Ovary (tissue), 3 donors: ENCODE results near the gene SOCS6.

Source experiments
- EP300 ChIP-seq: sonication (generic); formaldehyde crosslinking; IDR thresholded peaks from one replicate; pipeline ENCODE4 v1.6.1; 2017; ENCODE audit warnings: antibody characterized with exemption
- POLR2A ChIP-seq: fragments of 450-650 bp; IDR thresholded peaks from one replicate; pipeline ENCODE4 v1.6.1; 2017; ENCODE audit warnings: antibody characterized with exemption, mild to moderate bottlenecking, moderate library complexity
- TF ChIP-seq, protein P1 (sequence below), 3 donors: fragments of 450-650 bp in 2 of 3; fragments of 200-600 bp in 1 of 3; IDR thresholded peaks; one replicate each; pipeline versions ENCODE4 v1.5.1 to v1.8.0; 2016 to 2022; ENCODE audit warnings: antibody characterized with exemption in 3 of 3, mild to moderate bottlenecking in 1 of 3
- donor health status: DM: no; HTN: no; CAD: no.

DNA sequence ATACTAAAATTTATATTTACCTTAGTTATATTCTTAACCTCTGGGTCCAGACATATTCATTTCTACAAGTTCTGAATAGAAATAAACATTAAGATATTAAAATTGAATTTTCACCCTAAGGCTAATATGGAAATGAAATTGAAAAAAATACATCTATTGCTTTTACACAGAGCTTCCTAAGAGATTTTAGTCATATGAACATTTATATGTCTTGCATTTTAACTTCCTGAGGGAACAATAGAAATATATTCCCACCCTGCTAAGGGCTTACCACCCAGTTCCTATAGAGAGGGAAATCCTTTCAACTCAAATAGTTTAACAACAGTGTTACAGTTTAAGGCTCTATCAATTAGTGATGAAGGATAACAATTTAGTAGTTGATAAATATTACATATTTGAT lies 60.5 kb downstream of the SOCS6 start:
- TF ChIP-seq, protein P1, sequence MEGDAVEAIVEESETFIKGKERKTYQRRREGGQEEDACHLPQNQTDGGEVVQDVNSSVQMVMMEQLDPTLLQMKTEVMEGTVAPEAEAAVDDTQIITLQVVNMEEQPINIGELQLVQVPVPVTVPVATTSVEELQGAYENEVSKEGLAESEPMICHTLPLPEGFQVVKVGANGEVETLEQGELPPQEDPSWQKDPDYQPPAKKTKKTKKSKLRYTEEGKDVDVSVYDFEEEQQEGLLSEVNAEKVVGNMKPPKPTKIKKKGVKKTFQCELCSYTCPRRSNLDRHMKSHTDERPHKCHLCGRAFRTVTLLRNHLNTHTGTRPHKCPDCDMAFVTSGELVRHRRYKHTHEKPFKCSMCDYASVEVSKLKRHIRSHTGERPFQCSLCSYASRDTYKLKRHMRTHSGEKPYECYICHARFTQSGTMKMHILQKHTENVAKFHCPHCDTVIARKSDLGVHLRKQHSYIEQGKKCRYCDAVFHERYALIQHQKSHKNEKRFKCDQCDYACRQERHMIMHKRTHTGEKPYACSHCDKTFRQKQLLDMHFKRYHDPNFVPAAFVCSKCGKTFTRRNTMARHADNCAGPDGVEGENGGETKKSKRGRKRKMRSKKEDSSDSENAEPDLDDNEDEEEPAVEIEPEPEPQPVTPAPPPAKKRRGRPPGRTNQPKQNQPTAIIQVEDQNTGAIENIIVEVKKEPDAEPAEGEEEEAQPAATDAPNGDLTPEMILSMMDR (IDR thresholded peaks at IDR 0.05) = no peak
- TF ChIP-seq POLR2A = no peak
- TF ChIP-seq EP300 = no peak
